Right lobe of liver (tissue), 4 donors: ENCODE results near the gene FHIP1B.

Experiments used
- CTCF ChIP-seq, 4 donors: fragments of 200-600 bp in 3 of 4; fragments of 450-650 bp in 1 of 4; IDR thresholded peaks; one replicate each; pipeline versions ENCODE4 v1.5.1 to v1.8.0; 2016 to 2022; ENCODE audit warnings: antibody characterized with exemption in 4 of 4, mild to moderate bottlenecking in 2 of 4
- POLR2A ChIP-seq: fragments of 450-650 bp; IDR thresholded peaks from one replicate; pipeline ENCODE4 v1.6.1; 2017; ENCODE audit warnings: antibody characterized with exemption, mild to moderate bottlenecking
- donor health status: DM: no; HTN: no; CAD: no.
- donor health status: DM: no; HTN: no; CAD: no.
- donor health status: DM: no; HTN: yes; CAD: no.

- no peak for TF ChIP-seq POLR2A
- no peak for TF ChIP-seq CTCF (IDR thresholded peaks at IDR 0.05)
Observed at GRCh38 chr11:6271598-6271997, 37.2 kb upstream of the FHIP1B start.
